A673 (cell line): ENCODE data around the gene PXDN. TPM values are rescaled to one million over a fixed set of nuclear protein-coding genes. Genes with fewer than 3 reads are reported as not detected.

Experiments used
- BruUV-seq: library from RNA; stranded (reverse); fragments of 400-500 nt; replicated peaks from 2 replicates; lab custom pipeline; 2021; lab: Mats Ljungman, UMichigan
- CTCF ChIA-PET: fragments of 300-600 bp; sonication (Branson Sonifier 250); formaldehyde crosslinking; loops from one replicate; lab custom pipeline; 2022; ENCODE audit warnings: antibody characterized with exemption; lab: Charles Lee
- POLR2A ChIA-PET: fragments of 300-600 bp; sonication (Branson Sonifier 250); formaldehyde crosslinking; loops from one replicate; lab custom pipeline; 2022; ENCODE audit warnings: antibody characterized with exemption; ENCODE audit not compliant: low non-redundant PET; lab: Charles Lee
- DNase-seq: peaks from one replicate; pipeline ENCODE4 v3.0.0-alpha.2; 2015; ENCODE audit warnings: low spot score
- H3K27ac ChIP-seq: fragments of 200-600 bp; sonication (generic); 2 replicates; pipeline ENCODE4 v1.5.1; 2016; ENCODE audit warnings: mixed run types, low read depth, mild to moderate bottlenecking, mixed read lengths, antibody characterized with exemption, low read length; ENCODE audit not compliant: poor library complexity, severe bottlenecking
- H3K27me3 ChIP-seq: fragments of 200-600 bp; sonication (generic); replicated peaks from 2 replicates; pipeline ENCODE4 v1.6.1; 2017; ENCODE audit warnings: mixed run types, low read depth, mild to moderate bottlenecking, mixed read lengths, antibody characterized with exemption, low read length; ENCODE audit not compliant: insufficient read depth, poor library complexity
- H3K36me3 ChIP-seq: fragments of 200-600 bp; sonication (generic); 2 replicates; pipeline ENCODE4 v1.6.1; 2016; ENCODE audit warnings: mixed run types, mild to moderate bottlenecking, mixed read lengths, antibody characterized with exemption, low read length; ENCODE audit not compliant: insufficient read depth, poor library complexity, severe bottlenecking
- H3K4me1 ChIP-seq: fragments of 200-600 bp; sonication (generic); 2 replicates; pipeline ENCODE4 v1.6.1; 2017; ENCODE audit warnings: mixed run types, mild to moderate bottlenecking, mixed read lengths, antibody characterized with exemption, low read length; ENCODE audit not compliant: insufficient read depth, poor library complexity, severe bottlenecking
- H3K4me3 ChIP-seq: fragments of 200-600 bp; sonication (generic); 2 replicates; pipeline ENCODE4 v1.5.1; 2016; ENCODE audit warnings: low read depth, mixed run types, mild to moderate bottlenecking, mixed read lengths, low read length; ENCODE audit not compliant: poor library complexity, severe bottlenecking
- H3K9me3 ChIP-seq: fragments of 200-600 bp; sonication (generic); 2 replicates; pipeline ENCODE4 v1.6.1; 2016; ENCODE audit warnings: mixed run types, low read depth, mild to moderate bottlenecking, mixed read lengths, antibody characterized with exemption, low read length; ENCODE audit not compliant: poor library complexity, severe bottlenecking
- EZH2 ChIP-seq: fragments of 200-600 bp; sonication (generic); IDR thresholded peaks from 2 replicates; pipeline ENCODE4 v1.6.1; 2017; ENCODE audit warnings: borderline replicate concordance, low read depth, mild to moderate bottlenecking, mixed read lengths, antibody characterized with exemption, low read length; ENCODE audit not compliant: poor library complexity, severe bottlenecking
- intact Hi-C: fragments of 100-400 bp; cut with micrococcal nuclease; formaldehyde crosslinking; loops from one replicate; pipeline ENCODE4 v1.10.0; 2022; ENCODE audit not compliant: unreplicated experiment
- total RNA-seq: library from RNA; stranded (reverse); gene quantifications from 2 replicates; pipeline ENCODE4 v1.2.3, GENCODE V29; 2021
- TF ChIP-seq, protein P1 (sequence below): fragments of 300-800, 200-600 bp; sonication (generic); conservative IDR thresholded peaks from 2 replicates; pipeline ENCODE4 v1.5.1; 2017; ENCODE audit warnings: low read depth, mild to moderate bottlenecking, antibody characterized with exemption, low read length, moderate library complexity, mixed read lengths

The PXDN gene
- total RNA-seq, 1 experiment from 2014 or later: 162 TPM

DNA sequence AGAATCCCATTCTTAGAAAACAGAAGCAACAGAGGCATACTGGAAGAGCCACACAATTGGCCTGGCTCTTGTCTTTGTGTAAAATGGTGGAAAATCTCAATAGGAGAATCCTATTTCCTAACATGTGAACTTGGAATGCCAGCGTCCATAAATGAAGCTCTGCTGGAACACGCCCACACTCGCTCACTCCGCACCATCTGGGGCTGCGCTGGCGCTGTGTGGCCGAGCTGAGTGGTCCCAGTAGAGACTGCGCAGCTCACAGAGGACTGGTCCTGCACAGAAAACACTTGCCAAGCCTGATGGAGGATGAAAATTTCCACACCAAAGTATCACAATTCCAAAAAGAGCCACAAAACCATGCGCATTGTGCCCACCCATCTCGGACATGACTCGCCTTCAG, 56.2 kb downstream of the PXDN start:
- Histone ChIP-seq H3K9me3 (no peaks in the 10 kb centered on the region), H3K27me3 (no peaks in the 10 kb centered on the region), H3K4me3 (no peak overlapping the region), H3K4me1 (peaks cover 13% of the 10 kb centered on the region), H3K36me3 (peaks cover 77% of the 10 kb centered on the region), H3K27ac (no peak overlapping the region)
- no TSS peak for BruUV-seq
- POLR2A ChIA-PET: no interaction called here
- intact Hi-C loops: no loop called here
- no peak for TF ChIP-seq EZH2
- TF ChIP-seq, protein P1, sequence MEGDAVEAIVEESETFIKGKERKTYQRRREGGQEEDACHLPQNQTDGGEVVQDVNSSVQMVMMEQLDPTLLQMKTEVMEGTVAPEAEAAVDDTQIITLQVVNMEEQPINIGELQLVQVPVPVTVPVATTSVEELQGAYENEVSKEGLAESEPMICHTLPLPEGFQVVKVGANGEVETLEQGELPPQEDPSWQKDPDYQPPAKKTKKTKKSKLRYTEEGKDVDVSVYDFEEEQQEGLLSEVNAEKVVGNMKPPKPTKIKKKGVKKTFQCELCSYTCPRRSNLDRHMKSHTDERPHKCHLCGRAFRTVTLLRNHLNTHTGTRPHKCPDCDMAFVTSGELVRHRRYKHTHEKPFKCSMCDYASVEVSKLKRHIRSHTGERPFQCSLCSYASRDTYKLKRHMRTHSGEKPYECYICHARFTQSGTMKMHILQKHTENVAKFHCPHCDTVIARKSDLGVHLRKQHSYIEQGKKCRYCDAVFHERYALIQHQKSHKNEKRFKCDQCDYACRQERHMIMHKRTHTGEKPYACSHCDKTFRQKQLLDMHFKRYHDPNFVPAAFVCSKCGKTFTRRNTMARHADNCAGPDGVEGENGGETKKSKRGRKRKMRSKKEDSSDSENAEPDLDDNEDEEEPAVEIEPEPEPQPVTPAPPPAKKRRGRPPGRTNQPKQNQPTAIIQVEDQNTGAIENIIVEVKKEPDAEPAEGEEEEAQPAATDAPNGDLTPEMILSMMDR: no peak
- no peak for DNase-seq
- CTCF ChIA-PET: no interaction called here

DNA sequence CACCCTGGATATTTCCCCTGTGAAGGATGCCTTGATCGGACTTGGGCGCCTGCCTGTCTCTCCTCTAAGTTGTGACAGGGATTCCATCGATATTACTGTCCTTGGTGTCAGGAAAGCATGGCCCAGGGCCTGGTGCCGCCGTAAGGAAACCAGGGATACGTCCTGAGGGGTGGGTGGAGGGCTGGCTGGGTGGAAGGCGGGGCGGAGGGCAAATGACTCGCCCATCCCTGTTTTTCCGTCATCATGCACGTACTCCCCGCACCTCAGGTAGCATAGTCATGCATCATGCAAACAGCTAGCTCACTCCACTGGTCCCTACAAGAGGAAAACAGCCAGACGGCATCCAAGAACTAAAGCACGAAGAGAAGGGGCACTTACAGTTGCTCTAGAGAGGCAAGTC, 57.1 kb downstream of the PXDN start:
- DNase-seq: no peak
- BruUV-seq: no TSS peak
- ChIA-PET CTCF (no interaction called here), POLR2A (no interaction called here)
- peaks cover 13% of the 10 kb centered on the region for H3K4me1 ChIP-seq
- intact Hi-C loops: no loop called here
- no peak overlapping the region for H3K4me3 ChIP-seq
- H3K27me3 ChIP-seq: no peaks in the 10 kb centered on the region
- H3K27ac ChIP-seq: no peak overlapping the region
- H3K36me3 ChIP-seq: peaks cover 73% of the 10 kb centered on the region
- no peak for TF ChIP-seq EZH2
- TF ChIP-seq, protein P1: no peak
- H3K9me3 ChIP-seq: no peaks in the 10 kb centered on the region

DNA sequence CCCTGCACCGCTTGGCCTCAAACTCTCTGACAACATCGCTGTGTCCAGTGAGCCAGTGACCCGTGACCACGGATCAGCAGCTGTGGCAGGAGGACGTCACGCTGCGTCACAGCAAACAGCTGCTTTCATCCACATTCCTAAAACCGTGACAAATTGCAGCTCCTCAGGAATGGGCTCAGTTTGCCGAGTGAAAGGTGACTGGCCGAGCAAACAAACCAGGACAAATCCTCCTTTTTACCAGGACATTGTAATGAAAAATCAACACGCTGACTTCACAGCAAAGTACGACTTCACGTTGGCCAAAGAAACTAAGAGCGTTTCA, 57.6 kb downstream of the PXDN start:
- no peak for DNase-seq
- POLR2A ChIA-PET: no interaction called here
- intact Hi-C loops: no loop called here
- Histone ChIP-seq H3K36me3 (peaks cover 69% of the 10 kb centered on the region), H3K4me1 (peaks cover 13% of the 10 kb centered on the region), H3K4me3 (no peak overlapping the region), H3K9me3 (no peaks in the 10 kb centered on the region), H3K27ac (no peak overlapping the region), H3K27me3 (no peaks in the 10 kb centered on the region)
- CTCF ChIA-PET: no interaction called here
- no peak for TF ChIP-seq EZH2
- TF ChIP-seq, protein P1: no peak
- no TSS peak for BruUV-seq
